Thoracic aorta (tissue), 2 donors: ENCODE results near the gene MAPRE3. TPM values are rescaled to one million over a fixed set of nuclear protein-coding genes. Genes with fewer than 3 reads are reported as not detected.

ENCODE experiments used
- ATAC-seq: fragments of 150-250 bp; one replicate; pipeline ENCODE4 v1.8.0; 2017; ENCODE audit warnings: low read depth; ENCODE audit not compliant: insufficient number of reproducible peaks, low FRiP score
- DNase-seq: peaks from one replicate; pipeline ENCODE4 v3.0.0-alpha.2; 2020; ENCODE audit warnings: low spot score
- H3K27ac ChIP-seq, 2 donors: fragments of 200-600 bp; sonication (generic); 1 replicate in 1 of 2; 2 replicates in 1 of 2; pipeline ENCODE4 v1.5.1; 2016; ENCODE audit warnings: mild to moderate bottlenecking in 2 of 2, moderate library complexity in 2 of 2
- H3K27me3 ChIP-seq: fragments of 200-600 bp; sonication (generic); replicated peaks from 2 replicates; pipeline ENCODE4 v1.6.0; 2016; ENCODE audit warnings: mild to moderate bottlenecking; ENCODE audit not compliant: insufficient read depth
- H3K36me3 ChIP-seq: fragments of 200-600 bp; sonication (generic); one replicate; pipeline ENCODE4 v1.5.1; 2016
- H3K4me1 ChIP-seq, 2 donors: fragments of 200-600 bp; sonication (generic); 1 replicate in 1 of 2; 2 replicates in 1 of 2; pipeline versions ENCODE4 v1.5.1 to v1.6.0; 2016; ENCODE audit warnings: low read depth in 2 of 2, mild to moderate bottlenecking in 1 of 2; ENCODE audit not compliant: control insufficient read depth in 1 of 2
- H3K4me3 ChIP-seq: fragments of 200-600 bp; sonication (generic); 2 replicates; pipeline ENCODE4 v1.5.1; 2016; ENCODE audit warnings: mild to moderate bottlenecking
- H3K9me3 ChIP-seq: fragments of 200-600 bp; sonication (generic); 2 replicates; pipeline ENCODE4 v1.5.1; 2016
- CTCF ChIP-seq: fragments of 200-600 bp; sonication (generic); IDR thresholded peaks from one replicate; pipeline ENCODE4 v1.5.1; 2019; ENCODE audit warnings: antibody characterized with exemption
- total RNA-seq, 2 donors: library from RNA; depleted of rRNA; stranded (reverse); fragments of >200 nt; gene quantifications; one replicate each; pipeline versions ENCODE4 v1.1.0 to v1.2.3, GENCODE V29; 2016

MAPRE3 gene
- total RNA-seq, 2 donors from 2014 or later, result 9.1 to 29.9 TPM

DNA sequence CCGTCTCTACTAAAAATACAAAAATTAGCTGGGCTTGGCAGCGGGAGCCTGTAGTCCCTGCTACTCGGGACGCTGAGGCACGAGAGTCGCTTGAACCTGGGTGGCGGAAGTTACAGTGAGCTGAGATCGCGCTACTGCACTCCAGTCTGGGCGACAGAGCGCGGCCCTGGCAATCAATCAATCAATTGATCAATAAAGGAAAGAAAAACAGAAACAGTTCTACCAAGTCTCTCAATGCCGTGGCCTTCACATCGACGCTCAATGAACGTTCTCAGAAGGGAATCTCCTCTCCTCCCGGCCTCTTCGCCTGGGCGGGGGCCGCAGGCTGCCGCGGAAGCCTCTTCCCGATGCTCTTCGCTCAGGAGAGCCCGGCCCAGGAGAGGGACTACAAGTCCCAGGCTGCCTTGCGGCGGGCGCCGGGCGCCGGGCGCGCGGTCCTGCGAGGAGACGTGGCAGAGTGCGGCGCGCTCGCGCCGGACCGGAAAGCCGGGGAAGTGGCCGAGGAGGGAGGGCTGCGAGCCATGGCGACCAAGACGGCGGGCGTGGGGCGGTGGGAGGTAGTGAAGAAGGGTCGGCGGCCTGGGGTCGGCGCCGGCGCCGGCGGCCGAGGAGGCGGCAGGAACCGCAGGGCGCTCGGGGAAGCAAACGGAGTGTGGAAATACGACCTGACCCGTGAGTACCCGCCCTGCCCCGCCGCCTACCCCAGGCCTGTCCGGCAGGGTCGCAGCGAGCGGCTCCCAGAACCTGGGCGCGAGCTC lies 62.2 kb downstream of the MAPRE3 start, which contains the start of gene TMEM214:
Gene TMEM214, plus strand, starts transcription at position 471 of the 758 bp plus-strand sequence. Its CDS starts 51 bp downstream, at position 522.
- peak within 1 kb of the TSS; percentile 83 for H3K4me3 ChIP-seq
- peak; percentile 61 for DNase-seq
- peaks cover 26% of the 10 kb centered on the region for H3K36me3 ChIP-seq
- H3K27me3 ChIP-seq, result no peaks in the 10 kb centered on the region
- H3K4me1 ChIP-seq, result peaks cover 14 to 22% of the 10 kb centered on the region in 2 donors
- no peaks in the 10 kb centered on the region for H3K9me3 ChIP-seq
- TF ChIP-seq CTCF, result peak; percentile 32
- ATAC-seq, result peak; percentile 60
- peak within 1 kb of the TSS; percentile 72 to 80 for H3K27ac ChIP-seq

- ATAC-seq (peak; percentile 11), DNase-seq (no peak)
- no peak for TF ChIP-seq CTCF
- Histone ChIP-seq H3K9me3 (no peaks in the 10 kb centered on the region), H3K36me3 (peaks cover 33% of the 10 kb centered on the region), H3K27me3 (no peaks in the 10 kb centered on the region), H3K27ac (peak overlapping the region; percentile 72 to 80), H3K4me1 (peaks cover 14 to 22% of the 10 kb centered on the region in 2 donors), H3K4me3 (peak overlapping the region; percentile 83)
These were observed 62.9 kb downstream of the MAPRE3 start for GRCh38 chr2:27033253-27033852.

DNA sequence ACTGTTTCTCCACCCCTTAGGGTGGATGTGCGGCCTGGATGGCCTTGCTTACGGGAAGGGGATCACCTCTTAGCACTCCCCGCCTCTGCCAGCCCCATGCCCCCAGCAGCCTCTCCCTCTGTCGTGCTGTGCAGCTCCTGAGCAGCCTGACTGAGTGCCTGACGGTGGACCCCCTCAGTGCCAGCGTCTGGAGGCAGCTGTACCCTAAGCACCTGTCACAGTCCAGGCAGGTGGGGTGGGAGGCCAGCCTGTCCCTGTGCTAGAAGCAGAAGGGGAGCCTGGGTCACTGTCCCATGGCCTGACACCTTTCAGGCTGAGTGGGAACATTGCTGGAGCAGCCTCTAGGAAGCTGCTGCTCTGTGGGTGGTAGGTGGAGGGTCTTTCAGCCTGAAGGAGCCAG lies 67.6 kb downstream of the MAPRE3 start:
- H3K4me3 ChIP-seq, result no peak overlapping the region

GRCh38 chr2:27038631-27039339 lies 68.3 kb downstream of the MAPRE3 start:
- no peak overlapping the region for H3K27ac ChIP-seq
- no peak overlapping the region for H3K4me3 ChIP-seq
- no peak for ATAC-seq
- TF ChIP-seq CTCF, result no peak
- peaks cover 66% of the 10 kb centered on the region for H3K36me3 ChIP-seq
- no peaks in the 10 kb centered on the region for H3K27me3 ChIP-seq
- peaks cover 12 to 30% of the 10 kb centered on the region in 2 donors for H3K4me1 ChIP-seq
- no peaks in the 10 kb centered on the region for H3K9me3 ChIP-seq
- no peak for DNase-seq

More for the DNA sequence above, 67.6 kb downstream of the MAPRE3 start:
- no peak for TF ChIP-seq CTCF
- Histone ChIP-seq H3K4me1 (peaks cover 14 to 34% of the 10 kb centered on the region in 2 donors), H3K36me3 (peaks cover 66% of the 10 kb centered on the region), H3K27me3 (no peaks in the 10 kb centered on the region), H3K9me3 (no peaks in the 10 kb centered on the region), H3K27ac (no peak overlapping the region)
- ATAC-seq (no peak), DNase-seq (no peak)

- no peaks in the 10 kb centered on the region for H3K27me3 ChIP-seq
- H3K27ac ChIP-seq, result no peak overlapping the region
- ATAC-seq (no peak), DNase-seq (no peak)
- no peak overlapping the region for H3K4me3 ChIP-seq
- no peaks in the 10 kb centered on the region for H3K9me3 ChIP-seq
- peaks cover 6 to 24% of the 10 kb centered on the region in 2 donors for H3K4me1 ChIP-seq
- TF ChIP-seq CTCF, result no peak
- H3K36me3 ChIP-seq, result peaks cover 66% of the 10 kb centered on the region
These were observed 69.0 kb downstream of the MAPRE3 start for GRCh38 chr2:27039426-27039825.
